Measurements from ENCODE around the gene EYS.
"Not testable (repeated sequence)": the region's sequence is repeated elsewhere in the genome, so short reads cannot be mapped to it uniquely, and the experiment has no call there.

EYS gene

DNA sequence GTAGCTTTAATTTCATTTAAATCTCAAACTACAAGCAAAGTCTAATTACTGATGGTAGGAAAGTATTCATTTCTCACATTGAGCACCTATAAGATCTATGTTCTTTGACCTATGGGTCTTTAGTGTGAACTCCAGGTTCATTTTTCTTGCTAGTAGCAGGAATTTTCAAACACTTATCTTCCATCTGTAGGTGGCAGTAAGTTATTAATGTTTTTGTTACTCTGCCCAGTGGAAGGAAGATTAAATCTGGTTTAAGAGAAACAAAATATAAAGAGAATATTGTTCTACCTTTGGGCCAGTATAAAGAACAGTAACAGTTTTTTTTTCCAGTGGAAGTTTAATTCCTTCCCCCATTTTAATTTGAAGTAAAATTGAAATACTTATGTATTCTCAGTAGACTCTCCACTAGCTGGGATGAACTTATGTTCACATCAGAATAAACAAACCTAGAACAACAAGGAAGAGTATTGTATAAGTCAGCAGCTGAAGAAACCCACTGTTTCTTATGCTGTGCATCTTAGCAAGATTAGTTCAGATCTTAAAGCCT lies 1743.2 kb downstream of the EYS start:
- no peak for DNase-seq (ENCODE audit: low spot score)

- DNase-seq (ENCODE audit: low spot score) = not testable (repeated sequence)
These were observed 1753.5 kb downstream of the EYS start for GRCh38 chr6:63953336-63954021.

DNA sequence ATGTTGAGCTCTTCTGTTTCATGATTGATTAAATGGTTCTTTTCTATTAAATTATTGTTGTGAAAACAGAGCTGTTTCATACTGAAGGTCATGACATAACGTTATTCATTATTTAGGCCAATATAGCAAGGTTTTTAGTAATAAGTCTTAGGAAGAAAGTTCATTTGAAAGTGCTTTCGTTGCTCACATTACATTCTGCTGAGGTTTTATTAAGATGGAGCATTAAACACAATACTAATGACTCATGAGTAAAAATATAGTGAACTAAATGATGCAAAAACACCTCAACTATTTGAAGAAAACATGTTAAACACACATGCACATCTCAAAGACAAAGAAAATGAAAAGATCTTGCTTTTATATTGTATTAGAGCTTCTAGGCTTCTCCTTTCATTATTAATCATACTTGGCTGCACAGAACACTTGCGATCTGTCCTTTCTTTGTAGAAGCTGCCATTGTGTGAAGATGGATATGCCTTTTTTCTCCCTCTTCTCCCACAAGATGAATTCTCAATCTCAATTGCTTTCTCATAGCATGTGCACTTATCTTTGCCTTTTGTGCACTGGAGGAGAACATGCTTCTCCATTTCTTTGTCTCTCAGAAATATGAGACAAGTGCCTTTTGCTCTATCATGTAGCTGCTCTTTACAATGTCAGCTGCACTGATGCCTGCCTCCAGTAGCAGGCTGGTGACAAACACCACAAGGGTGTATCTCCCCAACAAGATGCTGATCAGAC lies 1759.1 kb downstream of the EYS start:
- no peak for DNase-seq (ENCODE audit: low spot score)

- no peak for DNase-seq (ENCODE audit: low spot score)
These were observed 1761.0 kb downstream of the EYS start for GRCh38 chr6:63945987-63946386.

GRCh38 chr6:63943826-63944225 lies 1763.2 kb downstream of the EYS start:
- no peak for DNase-seq (ENCODE audit: low spot score)

- no peak for DNase-seq (ENCODE audit: low spot score)
These were observed 1765.1 kb downstream of the EYS start for GRCh38 chr6:63941747-63942470.

DNA sequence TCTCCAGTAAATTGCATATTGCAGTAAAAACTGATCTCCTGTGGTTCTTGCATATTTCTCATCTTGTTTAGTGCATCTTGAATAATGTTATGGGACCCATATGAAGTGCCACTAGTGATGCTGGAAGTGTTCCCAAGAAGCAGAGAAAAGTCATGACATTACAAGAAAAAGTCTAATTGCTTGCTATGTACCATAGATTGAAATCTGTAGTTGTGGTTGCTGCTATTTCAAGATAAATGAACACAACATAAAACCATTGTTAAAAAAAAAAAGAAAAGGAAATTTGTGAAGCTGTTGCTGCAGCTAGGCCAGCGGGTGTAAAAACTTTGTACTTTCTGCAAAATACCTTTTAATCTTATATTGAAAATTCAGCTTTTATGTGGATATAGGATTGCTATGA lies 1767.0 kb downstream of the EYS start:
- no peak for DNase-seq (ENCODE audit: low spot score)

DNA sequence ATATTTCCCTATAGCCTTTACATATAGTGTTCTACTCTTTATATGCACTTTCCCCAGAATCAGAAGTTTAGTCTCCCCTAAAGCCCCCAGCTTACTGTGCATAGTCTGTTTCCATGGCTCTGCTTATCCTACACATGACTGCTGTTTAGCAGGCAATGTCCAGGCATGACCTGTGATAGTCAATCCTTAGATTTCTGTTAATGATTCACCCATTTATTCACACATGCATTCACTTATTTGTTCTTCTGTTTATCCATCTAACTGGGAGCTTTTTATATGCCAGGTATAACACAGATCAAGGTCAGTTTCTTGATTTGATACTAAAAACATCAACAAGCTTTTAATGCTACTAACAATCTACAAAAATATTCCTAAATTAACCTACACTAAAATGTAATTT lies 1770.6 kb downstream of the EYS start:
- DNase-seq (ENCODE audit: low spot score) = no peak

DNA sequence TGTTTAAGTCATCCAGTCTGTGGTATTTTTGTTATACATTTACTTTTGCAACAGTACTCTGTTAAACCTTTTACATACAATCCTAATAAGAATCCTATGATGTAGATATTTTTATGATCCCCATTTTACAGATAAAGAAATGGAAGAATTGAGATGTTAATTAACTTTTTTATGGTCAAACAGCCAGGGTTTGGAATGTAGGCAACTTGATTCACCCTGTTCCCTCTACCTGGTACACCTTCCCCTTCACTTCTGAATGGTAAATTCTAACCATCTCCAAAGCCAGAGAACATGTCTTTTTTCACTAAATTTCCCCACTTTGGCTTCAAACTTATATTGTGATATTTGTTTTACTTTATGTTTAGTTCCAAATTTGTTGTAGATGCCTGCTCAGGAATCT lies 1771.3 kb downstream of the EYS start:
- DNase-seq (ENCODE audit: low spot score) = no peak

DNA sequence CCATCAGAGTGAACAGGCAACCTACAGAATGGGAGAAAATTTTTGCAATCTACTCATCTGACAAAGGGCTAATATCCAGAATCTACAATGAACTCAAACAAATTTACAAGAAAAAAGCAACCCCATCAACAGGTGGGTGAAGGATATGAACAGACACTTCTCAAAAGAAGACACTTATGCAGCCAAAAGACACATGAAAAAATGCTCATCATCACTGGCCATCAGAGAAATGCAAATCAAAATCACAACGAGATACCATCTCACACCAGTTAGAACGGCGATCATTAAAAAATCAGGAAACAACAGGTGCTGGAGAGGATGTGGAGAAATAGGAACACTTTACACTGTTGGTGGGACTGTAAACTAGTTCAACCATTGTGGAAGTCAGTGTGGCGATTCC lies 1773.1 kb downstream of the EYS start:
- not testable (repeated sequence) for DNase-seq (ENCODE audit: low spot score)

GRCh38 chr6:63930848-63931247 lies 1776.2 kb downstream of the EYS start:
- no peak for DNase-seq (ENCODE audit: low spot score)

DNA sequence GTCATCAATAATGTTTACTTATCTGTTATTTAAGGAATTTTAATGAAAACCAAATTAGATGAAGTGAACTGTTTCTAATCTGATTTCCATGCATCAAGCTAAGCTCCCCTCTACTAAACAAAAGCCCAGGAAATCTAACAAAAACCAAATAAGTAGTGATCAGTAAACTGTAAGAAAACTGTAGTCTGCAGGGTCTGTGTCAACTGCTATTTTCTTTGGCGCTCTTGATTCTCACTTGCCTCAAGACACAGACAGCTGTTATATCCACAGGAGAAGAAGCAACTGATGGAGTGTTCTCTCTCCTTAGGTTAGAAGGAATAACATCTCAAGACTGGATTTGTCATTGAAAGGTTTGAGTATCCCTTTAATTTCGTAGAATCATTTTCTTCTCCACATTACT lies 1777.9 kb downstream of the EYS start:
- DNase-seq (ENCODE audit: low spot score) = no peak

DNA sequence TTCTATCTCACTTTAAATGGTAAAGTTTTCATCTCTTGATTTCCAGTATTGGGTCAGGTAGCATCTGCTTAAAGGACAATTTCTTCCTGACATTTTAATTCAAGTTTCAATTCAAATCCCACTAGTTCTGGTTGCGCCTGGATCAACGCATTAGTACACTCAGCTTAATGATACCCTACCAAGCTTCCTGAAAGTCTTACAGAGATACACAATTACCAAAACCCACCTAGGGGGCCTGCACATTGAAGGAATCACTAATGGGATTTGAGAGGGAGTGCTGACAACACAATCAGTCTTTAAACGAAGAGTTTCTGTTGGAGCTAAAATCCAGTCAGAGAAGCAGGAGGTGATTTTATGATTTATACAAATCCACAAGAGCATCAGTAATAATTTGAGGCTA lies 1778.4 kb downstream of the EYS start:
- DNase-seq (ENCODE audit: low spot score) = no peak

GRCh38 chr6:63926950-63927927 lies 1779.8 kb downstream of the EYS start:
- DNase-seq (ENCODE audit: low spot score) = no peak

GRCh38 chr6:63926258-63926780 lies 1780.7 kb downstream of the EYS start:
- no peak for DNase-seq (ENCODE audit: low spot score)

GRCh38 chr6:63923139-63923739 lies 1783.8 kb downstream of the EYS start:
- peak; percentile 57 for DNase-seq (ENCODE audit: low spot score)

DNA sequence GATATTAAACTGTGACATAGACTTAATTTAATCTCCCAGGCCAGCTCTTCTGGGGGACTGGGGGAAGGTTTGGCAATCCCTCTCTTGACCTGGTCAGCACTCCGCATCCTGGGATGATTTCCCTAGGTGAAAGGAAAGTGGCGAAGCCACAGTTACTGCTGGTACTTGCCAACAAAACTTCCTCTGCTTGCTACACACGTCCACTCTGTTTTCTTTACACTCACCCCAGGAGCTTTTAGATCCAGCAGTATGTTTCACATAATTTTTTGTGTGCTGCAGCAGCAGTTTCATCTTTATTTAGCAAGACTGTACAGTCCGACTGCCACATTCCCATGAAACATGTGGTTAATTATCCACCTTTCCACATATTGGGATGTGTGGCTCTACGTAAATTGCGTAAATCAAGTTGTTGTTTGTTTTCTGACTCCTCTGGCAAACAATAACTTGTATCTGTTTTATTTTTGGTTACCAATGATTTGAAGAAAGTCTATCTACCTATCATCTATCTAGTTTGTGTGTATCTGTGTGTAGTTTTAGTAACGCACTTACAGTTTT lies 1787.4 kb downstream of the EYS start:
- no peak for DNase-seq (ENCODE audit: low spot score)

DNA sequence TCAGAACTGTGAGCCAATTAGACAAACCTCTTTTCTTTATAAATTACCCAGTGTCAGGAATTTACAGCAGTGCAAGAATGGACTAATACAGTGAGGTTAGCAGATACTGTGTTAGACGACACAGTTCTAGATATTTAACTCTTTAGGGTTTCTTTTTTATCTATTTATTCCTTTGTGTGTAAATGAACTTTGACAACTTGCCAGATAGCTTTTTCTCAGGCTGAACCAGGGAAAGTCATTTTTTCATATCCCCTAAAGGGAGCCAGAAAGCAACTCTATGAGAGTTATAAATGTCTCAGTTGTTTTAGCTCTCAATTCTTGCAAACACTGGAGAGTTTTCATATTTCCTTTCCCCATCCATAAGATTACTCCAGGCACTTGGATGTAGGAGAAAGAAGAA lies 1794.1 kb downstream of the EYS start:
- DNase-seq (ENCODE audit: low spot score) = no peak

DNA sequence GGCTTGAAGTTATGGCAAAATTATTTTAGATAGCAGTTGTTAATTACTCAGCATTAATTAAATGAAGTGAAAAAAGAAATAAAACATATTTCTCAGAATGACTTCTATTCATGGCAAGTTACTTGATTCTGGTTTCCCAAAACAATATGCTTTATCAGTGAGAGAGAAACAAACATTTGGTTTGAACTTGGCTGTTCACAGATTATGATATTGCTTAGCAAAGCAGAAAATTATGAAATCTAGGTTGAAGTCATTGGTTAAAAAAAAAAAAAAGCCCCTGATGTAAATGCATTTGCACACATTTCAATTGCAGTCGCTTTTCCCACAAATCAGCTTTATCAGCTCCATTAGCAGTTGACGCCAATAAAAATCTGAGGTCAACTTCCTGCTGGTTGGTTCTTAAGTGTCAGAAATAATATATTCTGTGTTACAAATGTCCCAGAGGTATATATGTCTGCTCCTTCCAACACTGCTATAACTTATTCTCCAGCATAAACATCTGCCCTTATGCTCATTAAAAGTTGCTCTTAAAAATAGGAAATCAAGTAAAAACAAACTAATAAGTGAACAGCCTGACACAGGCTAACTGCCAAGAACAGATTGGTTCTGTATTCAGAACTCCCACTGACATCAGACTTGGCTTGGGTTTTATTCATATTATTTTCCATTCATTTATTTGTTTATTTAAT lies 1796.0 kb downstream of the EYS start:
- no peak for DNase-seq (ENCODE audit: low spot score)

DNA sequence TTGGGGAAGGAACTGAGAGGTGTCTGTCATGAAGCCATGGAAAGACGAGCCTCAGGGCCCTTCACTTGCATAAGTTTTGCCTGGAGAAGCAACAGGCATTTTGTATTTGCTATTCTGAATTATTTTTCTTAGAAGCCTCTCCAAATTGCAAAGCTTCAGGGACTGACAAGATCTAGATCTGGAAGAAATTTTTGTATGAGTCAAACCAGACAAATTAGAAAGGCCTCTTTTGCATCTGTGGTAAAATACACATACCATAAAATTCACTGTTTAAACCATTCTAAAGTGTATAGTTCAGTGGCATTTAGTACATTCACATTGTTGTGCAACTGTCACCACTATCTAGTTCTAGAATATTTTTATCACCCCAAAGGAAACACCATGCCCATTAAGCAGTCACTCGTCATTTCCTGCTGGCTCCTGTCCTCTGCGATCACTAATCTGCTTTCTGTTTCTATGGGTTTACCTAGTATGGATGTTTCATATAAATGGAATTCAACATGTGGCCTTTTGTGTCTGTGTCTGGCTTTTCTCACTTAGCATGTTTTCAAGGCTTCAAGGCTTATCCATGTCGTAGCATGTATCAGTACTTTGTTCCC lies 1802.3 kb downstream of the EYS start:
- no peak for DNase-seq (ENCODE audit: low spot score)
